Heart right ventricle (tissue), 16 donors: ENCODE measurements around the gene C5. TPM values are rescaled to one million over a fixed set of nuclear protein-coding genes. Genes with fewer than 3 reads are reported as not detected.

Source experiments
- ATAC-seq, 8 donors: fragments of 200-7000 bp; cut with Tn5 transposase; one replicate each; pipeline ENCODE4 v1.9.1; 2020; ENCODE audit warnings: mild to moderate bottlenecking in 8 of 8, moderate library complexity in 8 of 8, moderate number of reproducible peaks in 1 of 8
- DNase-seq, 2 donors: peaks; one replicate each; pipeline ENCODE4 v3.0.0-alpha.2; 2020
- H3K27ac ChIP-seq, 10 donors: fragments of 200-600 bp; sonication (generic) in 2 of 10; one replicate each; pipeline versions ENCODE4 v1.5.0 to v1.8.0; 2020 to 2022; ENCODE audit warnings: mild to moderate bottlenecking in 3 of 10
- H3K27me3 ChIP-seq, 7 donors: fragments of 200-600 bp; one replicate each; pipeline ENCODE4 v1.8.0; 2021 to 2022; ENCODE audit warnings: mild to moderate bottlenecking in 2 of 7
- H3K36me3 ChIP-seq, 9 donors: fragments of 200-600 bp; sonication (generic) in 1 of 9; one replicate each; pipeline versions ENCODE4 v1.5.0 to v1.8.0; 2020 to 2022; ENCODE audit warnings: mild to moderate bottlenecking in 2 of 9
- H3K4me1 ChIP-seq, 9 donors: fragments of 200-600 bp; sonication (generic) in 1 of 9; one replicate each; pipeline versions ENCODE4 v1.5.0 to v1.8.0; 2020 to 2022; ENCODE audit warnings: mild to moderate bottlenecking in 4 of 9
- H3K4me3 ChIP-seq, 10 donors: fragments of 200-600 bp; sonication (generic) in 2 of 10; one replicate each; pipeline versions ENCODE4 v1.5.0 to v1.8.0; 2020 to 2022; ENCODE audit warnings: mild to moderate bottlenecking in 7 of 10, moderate library complexity in 2 of 10
- H3K9me3 ChIP-seq, 11 donors: fragments of 200-600 bp in 10 of 11; sonication (generic) in 2 of 11; one replicate each; pipeline versions ENCODE4 v1.5.0 to v1.8.0; 2013 to 2022; ENCODE audit warnings: mild to moderate bottlenecking in 2 of 11, control low read depth in 1 of 11, moderate library complexity in 1 of 11
- WGBS, 2 donors: extraction: QIAGEN DNeasy Blood & Tissue Kit; methylation state at CpG; one replicate each; pipeline ENCODE4 v1.1.7; 2013; ENCODE audit warnings: inconsistent platforms in 1 of 2; 5-methylcytosine and 5-hydroxymethylcytosine counted together
- intact Hi-C, 10 donors: fragments of 100-400 bp; cut with DNase I; formaldehyde crosslinking; loops; one replicate each; pipeline versions ENCODE4 v1.11.1 to v1.14.2; 2022
- polyA plus RNA-seq, 2 donors: library from polyadenylated mRNA; stranded (reverse); fragments of 200-250 nt; gene quantifications; one replicate each; pipeline ENCODE4 v1.2.3, GENCODE V29; 2013
- total RNA-seq, 10 donors: library from RNA; stranded (reverse); fragmentation: NEBNext Ultra II Directional in 3 of 10; extraction: Animal tissue kit (Norgen Biotek cat#: 25700) in 3 of 10; gene quantifications; one replicate each; pipeline versions ENCODE4 v1.2.1 to v1.2.4, GENCODE V29; 2021 to 2023
- TF ChIP-seq, protein P1 (sequence below), 9 donors: fragments of 200-600 bp; sonication (generic) in 2 of 9; IDR thresholded peaks; one replicate each; pipeline versions ENCODE4 v1.5.0 to v1.8.0; 2021 to 2022; ENCODE audit warnings: antibody characterized with exemption in 9 of 9, mild to moderate bottlenecking in 5 of 9, moderate library complexity in 1 of 9
- donor health status: Arrhythmogenic right ventricular cardiomyopathy.
- donor health status: ischemic (EF 13 %, LVEDD 7.1; RV severe dilation, severe dysfunction).
- donor health status: healthy with polysubstance abuse.
- donor health status: DM: no; HTN: yes; CAD: no.
- donor health status: DM: no; HTN: no; CAD: no.
- donor health status: ischemic (EF 25% LVEDD 6.9; RV normal size, moderate dysfunction).
- donor health status: ischemic (EF 25% LVEDD 5.7; RV mildly dilated, moderate dysfunction).
- donor health status: healthy.
- donor health status: DM: yes; HTN: yes; CAD: no.
- donor health status: Ischemic cardiomyopathy.
- donor health status: ischemic (EF 35%, LVEDD 5.7; RV mildly dilated, moderate dysfunction).
- donor health status: nonischemic (EF 11% LVEDD 7.7; RV severe dilation, severe dysfunction).
- donor health status: DM: yes; HTN: yes; CAD: no.
- donor health status: PGD.
- donor health status: ischemic (EF 29% LVEDD 5.4; RV normal size, mild dysfunction).
- donor health status: nonischemic (EF 23%, LVEDD 6.1; RV moderate dilation, normal function).

Gene C5
- total and polyA plus RNA-seq, 12 donors: 0.35 to 1.5 (median 0.50) TPM

DNA sequence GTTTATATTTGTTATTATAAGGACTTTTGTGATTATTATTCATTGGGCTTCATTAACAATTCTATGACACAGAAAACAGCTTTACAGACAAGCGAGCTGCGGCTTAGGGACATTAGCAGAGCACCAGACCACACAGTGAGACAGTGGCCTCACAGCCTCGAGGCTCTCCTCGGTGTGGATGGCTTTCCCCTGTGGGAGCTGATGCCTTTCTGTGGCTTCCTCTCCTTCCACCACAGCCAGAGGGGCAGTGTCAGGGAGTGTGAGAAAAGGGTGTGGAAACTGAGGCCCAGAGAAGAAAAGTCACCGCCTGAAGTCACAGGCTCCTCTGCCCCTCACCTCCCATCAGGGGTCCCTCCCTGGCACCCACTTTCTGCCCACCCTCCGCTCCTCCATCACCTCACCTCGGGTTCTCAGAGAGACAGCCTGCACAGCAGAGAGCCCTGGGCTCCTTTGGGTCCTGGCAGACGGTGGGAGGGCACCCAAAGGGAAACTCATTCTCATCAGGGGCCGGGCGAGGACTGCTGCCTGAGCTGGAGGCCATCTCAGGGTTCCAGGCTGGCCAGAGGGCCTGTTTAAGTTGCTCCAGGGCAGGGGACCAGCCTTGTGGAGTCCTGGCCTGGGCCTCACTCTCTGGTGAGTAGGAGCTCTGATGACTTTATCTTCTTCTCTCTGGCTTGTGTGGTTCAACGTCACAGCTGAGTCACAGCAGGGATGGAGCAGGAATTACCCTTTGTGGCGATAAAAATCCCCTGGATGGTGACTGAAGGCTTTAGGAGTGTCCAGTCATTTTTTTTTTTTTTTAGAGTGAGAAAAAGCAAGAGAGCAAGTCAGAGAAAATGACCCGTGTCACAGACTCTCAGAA, 124.3 kb downstream of the C5 start:
- peak overlapping the region in 2 of 10 donors; percentile 5 to 51 for H3K4me3 ChIP-seq
- peaks cover 0 to 72% (median 20%) of the 10 kb centered on the region in 9 donors for H3K4me1 ChIP-seq
- 68 to 73% methylated on average over 13 of the region's 13 CpGs for whole genome bisulfite sequencing, 2 donors
- intact Hi-C loops: loop anchor here in 1 of 10 donors (5.0 kb wide), 1 partner anchor 48 kb away; the partner anchor contains the start of gene PHF19
- no peaks in the 10 kb centered on the region for H3K27me3 ChIP-seq
- H3K36me3 ChIP-seq: peaks cover 0 to 11% (median 0%) of the 10 kb centered on the region in 9 donors
- DNase-seq (no peak), ATAC-seq (peak in 3 of 8 donors; percentile 11 to 36 (median 11))
- peak overlapping the region in 8 of 10 donors; percentile 0 to 95 (median 38) for H3K27ac ChIP-seq
- TF ChIP-seq, protein P1, sequence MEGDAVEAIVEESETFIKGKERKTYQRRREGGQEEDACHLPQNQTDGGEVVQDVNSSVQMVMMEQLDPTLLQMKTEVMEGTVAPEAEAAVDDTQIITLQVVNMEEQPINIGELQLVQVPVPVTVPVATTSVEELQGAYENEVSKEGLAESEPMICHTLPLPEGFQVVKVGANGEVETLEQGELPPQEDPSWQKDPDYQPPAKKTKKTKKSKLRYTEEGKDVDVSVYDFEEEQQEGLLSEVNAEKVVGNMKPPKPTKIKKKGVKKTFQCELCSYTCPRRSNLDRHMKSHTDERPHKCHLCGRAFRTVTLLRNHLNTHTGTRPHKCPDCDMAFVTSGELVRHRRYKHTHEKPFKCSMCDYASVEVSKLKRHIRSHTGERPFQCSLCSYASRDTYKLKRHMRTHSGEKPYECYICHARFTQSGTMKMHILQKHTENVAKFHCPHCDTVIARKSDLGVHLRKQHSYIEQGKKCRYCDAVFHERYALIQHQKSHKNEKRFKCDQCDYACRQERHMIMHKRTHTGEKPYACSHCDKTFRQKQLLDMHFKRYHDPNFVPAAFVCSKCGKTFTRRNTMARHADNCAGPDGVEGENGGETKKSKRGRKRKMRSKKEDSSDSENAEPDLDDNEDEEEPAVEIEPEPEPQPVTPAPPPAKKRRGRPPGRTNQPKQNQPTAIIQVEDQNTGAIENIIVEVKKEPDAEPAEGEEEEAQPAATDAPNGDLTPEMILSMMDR (IDR thresholded peaks at IDR 0.05): no peak
- H3K9me3 ChIP-seq: no peaks in the 10 kb centered on the region

DNA sequence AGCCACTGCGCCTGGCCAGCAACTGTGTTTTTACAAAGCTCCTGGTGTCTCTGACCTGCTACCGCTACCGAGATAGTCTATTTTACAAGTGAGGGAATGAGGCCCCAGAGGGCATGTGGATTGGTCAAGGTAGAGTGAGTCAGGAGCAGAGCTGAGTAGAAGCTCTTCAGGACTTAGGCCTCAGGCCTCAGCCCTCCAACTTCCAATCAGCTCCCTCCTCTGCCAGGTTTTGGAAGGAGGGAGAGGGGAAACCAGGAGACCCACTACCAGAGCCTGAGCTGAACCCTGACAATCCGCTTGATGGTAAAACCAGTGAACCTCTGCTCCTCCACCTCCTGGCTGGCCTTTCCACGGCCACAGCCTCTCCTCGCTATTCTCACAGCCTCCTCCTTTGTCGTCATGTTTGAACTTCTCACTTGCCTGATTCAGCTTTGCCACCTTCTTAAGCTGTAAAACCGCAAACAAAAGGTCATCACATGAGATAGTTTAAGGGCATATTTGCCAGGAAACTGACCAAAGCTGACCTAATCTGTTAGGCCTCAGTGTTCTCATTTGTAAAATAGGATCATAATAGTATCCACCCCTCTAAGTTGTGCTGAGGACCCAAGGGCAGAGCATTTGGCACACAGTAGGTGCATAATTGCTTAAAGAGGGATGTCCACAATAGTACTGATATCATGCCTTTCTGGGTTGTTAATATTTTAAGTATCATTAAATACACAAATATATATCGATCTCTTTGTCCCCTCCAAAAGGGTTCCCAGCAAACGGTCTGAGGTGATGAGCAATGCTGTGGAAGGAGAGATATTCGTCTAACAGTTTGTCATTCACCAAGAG, 125.2 kb downstream of the C5 start:
- peaks cover 3 to 72% (median 26%) of the 10 kb centered on the region in 9 donors for H3K4me1 ChIP-seq
- 91 to 92% methylated on average over 11 of the region's 11 CpGs for WGBS, 2 donors
- ATAC-seq (no peak), DNase-seq (no peak)
- no peaks in the 10 kb centered on the region for H3K9me3 ChIP-seq
- H3K4me3 ChIP-seq: peak overlapping the region in 1 of 10 donors; percentile 51
- no peaks in the 10 kb centered on the region for H3K27me3 ChIP-seq
- H3K36me3 ChIP-seq: peaks cover 0 to 11% (median 0%) of the 10 kb centered on the region in 9 donors
- TF ChIP-seq, protein P1 (IDR thresholded peaks at IDR 0.05): no peak
- peak overlapping the region in 2 of 10 donors; percentile 13 to 95 for H3K27ac ChIP-seq
- intact Hi-C loops: loop anchor here in 1 of 10 donors (5.0 kb wide), 1 partner anchor 48 kb away; the partner anchor contains the start of gene PHF19

GRCh38 chr9:120923620-120924328, 126.3 kb downstream of the C5 start:
- Histone ChIP-seq H3K27ac (peak overlapping the region in 1 of 10 donors; percentile 95), H3K9me3 (no peaks in the 10 kb centered on the region), H3K27me3 (no peaks in the 10 kb centered on the region), H3K36me3 (peaks cover 0 to 13% (median 0%) of the 10 kb centered on the region in 9 donors), H3K4me3 (peak overlapping the region in 1 of 10 donors; percentile 51), H3K4me1 (peaks cover 8 to 73% (median 30%) of the 10 kb centered on the region in 9 donors)
- TF ChIP-seq, protein P1 (IDR thresholded peaks at IDR 0.05): no peak
- intact Hi-C loops: no loop called here
- ATAC-seq: no peak
- WGBS, 2 donors: 94 to 96% methylated on average over 11 of the region's 11 CpGs
- no peak for DNase-seq
